Measurements from ENCODE around the gene ACADSB.

ACADSB gene

DNA sequence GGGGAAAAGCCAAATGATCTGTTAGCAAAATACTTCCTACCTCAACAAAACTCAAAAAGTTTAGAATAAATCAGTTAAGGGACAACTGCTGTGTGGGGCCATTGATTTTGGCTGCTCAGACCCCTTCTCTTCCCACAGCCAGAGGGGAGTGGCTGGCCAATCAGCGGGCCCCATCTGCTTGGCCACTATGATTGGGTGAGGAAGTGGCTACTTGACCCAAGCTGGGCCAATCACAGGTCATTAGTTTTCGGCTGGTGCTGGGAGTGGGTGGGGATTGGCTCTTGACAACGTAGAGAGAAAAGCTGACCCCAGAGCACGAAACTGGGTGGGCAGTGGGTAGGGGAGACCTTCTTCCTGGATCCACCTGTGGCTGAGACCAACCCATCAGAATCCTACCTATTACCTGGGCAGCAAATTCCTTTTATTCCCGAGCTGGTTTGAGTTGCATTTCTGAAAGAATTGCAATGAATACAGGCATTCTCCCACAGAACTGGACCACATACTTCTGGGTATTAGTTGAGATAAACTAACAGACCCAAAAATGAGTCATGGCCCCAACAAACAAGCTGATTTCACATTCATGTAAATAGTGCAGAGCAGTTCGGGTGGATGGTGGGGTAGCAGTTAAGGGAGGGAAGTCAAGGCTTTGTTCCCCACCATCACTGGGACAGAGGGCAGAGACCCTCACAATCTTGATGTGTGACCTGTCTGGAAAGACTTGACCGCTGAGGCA is 91.4 kb downstream of the ACADSB start:
- DNase-seq (ENCODE audit: low spot score) = no peak

DNA sequence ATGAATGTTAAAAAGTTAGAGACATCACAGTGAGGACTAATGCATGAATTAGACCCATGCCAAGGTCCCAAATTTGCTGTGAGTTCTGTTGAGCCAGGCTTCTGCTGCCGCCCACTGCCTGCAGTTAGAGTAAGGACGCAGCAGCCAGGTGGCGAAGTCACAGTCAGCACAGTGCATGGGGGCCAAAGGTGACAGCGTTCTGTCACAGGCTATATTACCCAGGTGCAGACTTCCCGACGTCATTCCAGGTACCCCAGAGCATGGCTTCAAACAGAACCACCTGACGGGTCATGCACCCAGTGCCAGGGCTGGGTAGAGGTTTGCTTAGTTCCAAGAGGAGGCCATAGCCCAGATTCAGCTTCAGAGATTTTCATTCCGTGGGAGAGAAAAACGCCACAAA is 93.1 kb downstream of the ACADSB start:
- no peak for DNase-seq (ENCODE audit: low spot score)

GRCh38 chr10:123102673-123103072 is 93.9 kb downstream of the ACADSB start:
- no peak for DNase-seq (ENCODE audit: low spot score)

- DNase-seq (ENCODE audit: low spot score) = no peak
Measured at GRCh38 chr10:123103944-123104343, 95.1 kb downstream of the ACADSB start.

All from HuH-7.5 (cell line).